ENCODE measurements around the gene HOXB9. TPM values are rescaled to one million over a fixed set of nuclear protein-coding genes. Genes with fewer than 3 reads are reported as not detected.

The HOXB9 gene
- total RNA-seq, 1 experiment from 2014 or later, result 0.24 TPM

DNA sequence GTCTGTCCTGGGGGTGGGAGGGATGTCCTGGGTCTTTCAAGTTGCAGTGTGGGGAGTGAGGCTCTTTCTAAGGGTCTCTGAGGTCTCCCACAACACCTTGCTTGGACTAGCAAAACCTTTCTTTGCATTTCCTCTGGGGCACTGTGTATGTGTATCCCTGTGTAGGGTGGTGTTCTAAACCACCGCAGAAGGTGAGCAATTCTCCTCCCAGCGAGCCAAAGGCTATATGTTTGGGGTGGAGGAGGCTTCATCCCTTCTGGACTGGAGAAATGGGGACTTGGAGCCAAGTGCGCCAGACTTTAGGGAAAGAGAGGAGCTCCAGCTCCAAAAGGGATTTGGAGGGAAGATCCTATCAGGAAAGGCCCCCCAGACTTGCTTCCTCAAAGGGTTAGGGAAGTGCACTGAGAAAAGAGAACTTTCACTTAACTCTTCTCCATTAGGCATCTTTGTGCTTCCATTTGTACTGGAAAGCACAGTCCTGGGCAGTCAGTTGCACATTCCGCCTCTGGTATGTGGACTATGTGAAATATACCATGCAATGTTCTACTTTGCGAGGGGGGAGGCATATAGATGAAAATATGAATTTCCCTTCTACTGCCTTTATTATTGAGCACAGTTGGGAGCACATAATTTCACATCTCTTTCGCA lies 18.9 kb upstream of the HOXB9 start:
- Mint-ChIP-seq H3K36me3 (no peaks in the 10 kb centered on the region), H3K9me3 (no peaks in the 10 kb centered on the region), H3K4me1 (peaks cover 32% of the 10 kb centered on the region), H3K27ac (no peak overlapping the region), H3K4me3 (no peak overlapping the region), H3K27me3 (ENCODE audit: low read depth) (peaks cover 100% of the 10 kb centered on the region; the same call in 1 of the 2 replicates)
- CTCF ChIA-PET, result interaction anchor here (1.0 kb wide), 1 partner anchor 27 kb away, joined by 3 read pairs; no protein-coding TSS in a partner anchor
- DNase-seq (ENCODE audit: low spot score), result no peak
- POLR2A ChIA-PET, result interaction anchor here (0.6 kb wide), 1 partner anchor 9 kb away, joined by 3 read pairs; no protein-coding TSS in a partner anchor
- no peak for TF ChIP-seq GRHL2 (CRISPR knock-in tag; IDR thresholded peaks at IDR 0.05; ENCODE audit: insufficient replicate concordance, severe bottlenecking)
- no peak for TF ChIP-seq RORB (CRISPR knock-in tag; IDR thresholded peaks at IDR 0.05)
- TF ChIP-seq, protein P1, sequence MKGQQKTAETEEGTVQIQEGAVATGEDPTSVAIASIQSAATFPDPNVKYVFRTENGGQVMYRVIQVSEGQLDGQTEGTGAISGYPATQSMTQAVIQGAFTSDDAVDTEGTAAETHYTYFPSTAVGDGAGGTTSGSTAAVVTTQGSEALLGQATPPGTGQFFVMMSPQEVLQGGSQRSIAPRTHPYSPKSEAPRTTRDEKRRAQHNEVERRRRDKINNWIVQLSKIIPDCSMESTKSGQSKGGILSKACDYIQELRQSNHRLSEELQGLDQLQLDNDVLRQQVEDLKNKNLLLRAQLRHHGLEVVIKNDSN (CRISPR knock-in tag; IDR thresholded peaks at IDR 0.05), result no peak
- no peak for TF ChIP-seq PRRX2 (CRISPR knock-in tag; IDR thresholded peaks at IDR 0.05)
- no peak for TF ChIP-seq ESRRA (CRISPR knock-in tag; IDR thresholded peaks at IDR 0.05; ENCODE audit: borderline replicate concordance)
- no peak for TF ChIP-seq ZNF396 (CRISPR knock-in tag; IDR thresholded peaks at IDR 0.05; ENCODE audit: borderline replicate concordance)
- no peak for ATAC-seq

- no peak overlapping the region for H3K27ac Mint-ChIP-seq
- ATAC-seq (no peak), DNase-seq (ENCODE audit: low spot score) (no peak)
- H3K27me3 Mint-ChIP-seq (ENCODE audit: low read depth), result peaks cover 100% of the 10 kb centered on the region; the same call in 1 of the 2 replicates
- no peaks in the 10 kb centered on the region for H3K36me3 Mint-ChIP-seq
- ChIA-PET POLR2A (no interaction called here), CTCF (interaction anchor here (1.5 kb wide), 1 partner anchor 19 kb away, joined by 4 read pairs; no protein-coding TSS in a partner anchor)
- H3K4me1 Mint-ChIP-seq, result peaks cover 32% of the 10 kb centered on the region
- H3K4me3 Mint-ChIP-seq, result no peak overlapping the region
- no peaks in the 10 kb centered on the region for H3K9me3 Mint-ChIP-seq
- TF ChIP-seq IRF2 (CRISPR knock-in tag; IDR thresholded peaks at IDR 0.05; ENCODE audit: borderline replicate concordance, low read depth), result no peak
- TF ChIP-seq MYBL2 (CRISPR knock-in tag; IDR thresholded peaks at IDR 0.05), result no peak
- TF ChIP-seq JAZF1 (CRISPR knock-in tag; IDR thresholded peaks at IDR 0.05), result no peak
- no peak for TF ChIP-seq ARID4B (CRISPR knock-in tag; IDR thresholded peaks at IDR 0.05; ENCODE audit: borderline replicate concordance)
- TF ChIP-seq ATF1 (CRISPR knock-in tag; IDR thresholded peaks at IDR 0.05), result no peak
- no peak for TF ChIP-seq RELA (CRISPR knock-in tag; IDR thresholded peaks at IDR 0.05; ENCODE audit: borderline replicate concordance)
- TF ChIP-seq ELF4 (CRISPR knock-in tag; IDR thresholded peaks at IDR 0.05; ENCODE audit: low read depth), result no peak
- no peak for TF ChIP-seq GTF2I (CRISPR knock-in tag; conservative IDR thresholded peaks at IDR 0.05)
- no peak for TF ChIP-seq ZNF423 (CRISPR knock-in tag; IDR thresholded peaks at IDR 0.05)
- no peak for TF ChIP-seq ZSCAN18 (CRISPR knock-in tag; IDR thresholded peaks at IDR 0.05)
- no peak for TF ChIP-seq SMAD4 (CRISPR knock-in tag; IDR thresholded peaks at IDR 0.05)
- TF ChIP-seq, protein P2, sequence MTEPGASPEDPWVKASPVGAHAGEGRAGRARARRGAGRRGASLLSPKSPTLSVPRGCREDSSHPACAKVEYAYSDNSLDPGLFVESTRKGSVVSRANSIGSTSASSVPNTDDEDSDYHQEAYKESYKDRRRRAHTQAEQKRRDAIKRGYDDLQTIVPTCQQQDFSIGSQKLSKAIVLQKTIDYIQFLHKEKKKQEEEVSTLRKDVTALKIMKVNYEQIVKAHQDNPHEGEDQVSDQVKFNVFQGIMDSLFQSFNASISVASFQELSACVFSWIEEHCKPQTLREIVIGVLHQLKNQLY (CRISPR knock-in tag; IDR thresholded peaks at IDR 0.05), result no peak
- TF ChIP-seq, protein P3, sequence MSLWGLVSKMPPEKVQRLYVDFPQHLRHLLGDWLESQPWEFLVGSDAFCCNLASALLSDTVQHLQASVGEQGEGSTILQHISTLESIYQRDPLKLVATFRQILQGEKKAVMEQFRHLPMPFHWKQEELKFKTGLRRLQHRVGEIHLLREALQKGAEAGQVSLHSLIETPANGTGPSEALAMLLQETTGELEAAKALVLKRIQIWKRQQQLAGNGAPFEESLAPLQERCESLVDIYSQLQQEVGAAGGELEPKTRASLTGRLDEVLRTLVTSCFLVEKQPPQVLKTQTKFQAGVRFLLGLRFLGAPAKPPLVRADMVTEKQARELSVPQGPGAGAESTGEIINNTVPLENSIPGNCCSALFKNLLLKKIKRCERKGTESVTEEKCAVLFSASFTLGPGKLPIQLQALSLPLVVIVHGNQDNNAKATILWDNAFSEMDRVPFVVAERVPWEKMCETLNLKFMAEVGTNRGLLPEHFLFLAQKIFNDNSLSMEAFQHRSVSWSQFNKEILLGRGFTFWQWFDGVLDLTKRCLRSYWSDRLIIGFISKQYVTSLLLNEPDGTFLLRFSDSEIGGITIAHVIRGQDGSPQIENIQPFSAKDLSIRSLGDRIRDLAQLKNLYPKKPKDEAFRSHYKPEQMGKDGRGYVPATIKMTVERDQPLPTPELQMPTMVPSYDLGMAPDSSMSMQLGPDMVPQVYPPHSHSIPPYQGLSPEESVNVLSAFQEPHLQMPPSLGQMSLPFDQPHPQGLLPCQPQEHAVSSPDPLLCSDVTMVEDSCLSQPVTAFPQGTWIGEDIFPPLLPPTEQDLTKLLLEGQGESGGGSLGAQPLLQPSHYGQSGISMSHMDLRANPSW (CRISPR knock-in tag; conservative IDR thresholded peaks at IDR 0.05; ENCODE audit: low read depth), result no peak
- TF ChIP-seq ERG (CRISPR knock-in tag; IDR thresholded peaks at IDR 0.05), result no peak
- TF ChIP-seq FOXP1 (CRISPR knock-in tag; IDR thresholded peaks at IDR 0.05; ENCODE audit: borderline replicate concordance), result no peak
- TF ChIP-seq, protein P1 (CRISPR knock-in tag; IDR thresholded peaks at IDR 0.05), result no peak
Measured at GRCh38 chr17:48644159-48644558, 18.0 kb upstream of the HOXB9 start.

All from WTC11 (cell line).